Daoy (cell line): ENCODE measurements around the gene PERCC1. TPM values are rescaled to one million over a fixed set of nuclear protein-coding genes. Genes with fewer than 3 reads are reported as not detected.

Source experiments
- DNase-seq: peaks from one replicate; pipeline ENCODE4 v3.0.0-alpha.2; 2015; ENCODE audit warnings: low read depth
- total RNA-seq: library from RNA; depleted of rRNA; stranded (reverse); fragments of >200 nt; shearing (Covaris generic); gene quantifications from 2 replicates; pipeline ENCODE4 v1.2.3, GENCODE V29; 2014

Gene PERCC1
- total RNA-seq, 1 experiment from 2014 or later: not detected

GRCh38 chr16:1450218-1450617, 19.3 kb downstream of the PERCC1 start:
- DNase-seq: no peak

GRCh38 chr16:1450841-1451240, 20.0 kb downstream of the PERCC1 start:
- DNase-seq: no peak

GRCh38 chr16:1451702-1452392, 21.0 kb downstream of the PERCC1 start:
- DNase-seq: no peak

- DNase-seq: no peak
Observed at GRCh38 chr16:1452530-1452929, 21.7 kb downstream of the PERCC1 start.

GRCh38 chr16:1453316-1453715, 22.4 kb downstream of the PERCC1 start:
- no peak for DNase-seq

- DNase-seq: no peak
Observed at GRCh38 chr16:1454561-1454960, 23.7 kb downstream of the PERCC1 start.

- DNase-seq: no peak
Observed at GRCh38 chr16:1455190-1456171, 24.6 kb downstream of the PERCC1 start.

GRCh38 chr16:1456951-1457350, 26.1 kb downstream of the PERCC1 start:
- no peak for DNase-seq

GRCh38 chr16:1457489-1458245, 26.8 kb downstream of the PERCC1 start:
- DNase-seq: no peak

- no peak for DNase-seq
Observed at GRCh38 chr16:1458336-1458976, 27.6 kb downstream of the PERCC1 start.

- DNase-seq: no peak
Observed at GRCh38 chr16:1458977-1459341, 28.1 kb downstream of the PERCC1 start.

GRCh38 chr16:1459967-1460366, 29.1 kb downstream of the PERCC1 start:
- no peak for DNase-seq

- no peak for DNase-seq
Observed at GRCh38 chr16:1460602-1461138, 29.8 kb downstream of the PERCC1 start.

GRCh38 chr16:1461146-1461545, 30.3 kb downstream of the PERCC1 start:
- no peak for DNase-seq

GRCh38 chr16:1464196-1464893, 33.5 kb downstream of the PERCC1 start:
- no peak for DNase-seq

GRCh38 chr16:1464894-1465566, 34.2 kb downstream of the PERCC1 start:
- no peak for DNase-seq

- DNase-seq: no peak
Observed at GRCh38 chr16:1465567-1465915, 34.7 kb downstream of the PERCC1 start.

GRCh38 chr16:1466054-1466453, 35.2 kb downstream of the PERCC1 start:
- no peak for DNase-seq

GRCh38 chr16:1466968-1467521, 36.2 kb downstream of the PERCC1 start:
- DNase-seq: no peak

- DNase-seq: no peak
Observed at GRCh38 chr16:1468426-1468810, 37.5 kb downstream of the PERCC1 start.
